ENCODE data around the gene POMT1. TPM values are rescaled to one million over a fixed set of nuclear protein-coding genes. Genes with fewer than 3 reads are reported as not detected.

POMT1 gene
- total RNA-seq, 4 donors from 2014 or later, result 14.6 to 27.8 (median 18.4) TPM

DNA sequence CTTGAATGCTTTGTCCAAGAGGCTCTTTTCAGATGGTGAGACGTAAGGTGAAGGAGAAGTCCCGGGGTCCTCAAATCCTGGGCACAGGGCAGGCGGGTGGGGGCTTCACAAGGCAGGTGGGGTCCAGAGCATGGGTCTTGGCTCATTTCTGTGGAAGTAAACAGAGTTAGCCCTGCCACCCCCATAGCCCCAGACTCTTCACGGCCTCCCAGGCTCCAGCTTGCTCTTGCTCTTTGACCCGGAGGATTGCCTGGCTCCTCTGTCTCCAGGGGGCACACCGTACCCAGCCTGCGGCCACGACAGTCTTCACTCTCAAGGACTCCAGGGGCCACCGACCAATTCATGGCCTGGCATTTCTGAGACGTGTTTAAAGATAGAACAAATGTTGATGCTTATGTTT lies 28.8 kb upstream of the POMT1 start:
- TF ChIP-seq CTCF (IDR thresholded peaks at IDR 0.05), result no peak
- no peak for TF ChIP-seq POLR2A (IDR thresholded peaks at IDR 0.05)
- Histone ChIP-seq H3K9me3 (no peaks in the 10 kb centered on the region), H3K27me3 (no peaks in the 10 kb centered on the region), H3K4me3 (no peak overlapping the region), H3K27ac (no peak overlapping the region), H3K36me3 (peaks cover 79 to 100% (median 79%) of the 10 kb centered on the region in 3 donors), H3K4me1 (no peaks in the 10 kb centered on the region)
- WGBS, 2 donors, result 82 to 87% methylated on average over 8 to 10 of the region's 10 CpGs
- no peak for DNase-seq
- intact Hi-C loops (cut with DNase I), result no loop called here

GRCh38 chr9:131474711-131475110 lies 28.0 kb upstream of the POMT1 start:
- Histone ChIP-seq H3K27ac (no peak overlapping the region), H3K27me3 (no peaks in the 10 kb centered on the region), H3K4me1 (no peaks in the 10 kb centered on the region), H3K36me3 (peaks cover 77 to 100% (median 79%) of the 10 kb centered on the region in 3 donors), H3K4me3 (no peak overlapping the region), H3K9me3 (no peaks in the 10 kb centered on the region)
- intact Hi-C loops (cut with DNase I), result no loop called here
- 88 to 91% methylated on average over 11 to 14 of the region's 16 CpGs for WGBS, 2 donors
- DNase-seq, result no peak
- TF ChIP-seq CTCF (IDR thresholded peaks at IDR 0.05) (no peak), POLR2A (IDR thresholded peaks at IDR 0.05) (no peak)

GRCh38 chr9:131475111-131475955 lies 27.4 kb upstream of the POMT1 start:
- intact Hi-C loops (cut with DNase I), result no loop called here
- H3K36me3 ChIP-seq, result peaks cover 70 to 100% (median 73%) of the 10 kb centered on the region in 3 donors
- no peak overlapping the region for H3K4me3 ChIP-seq
- H3K9me3 ChIP-seq, result no peaks in the 10 kb centered on the region
- DNase-seq, result no peak
- H3K4me1 ChIP-seq, result peaks cover 0 to 6% (median 2%) of the 10 kb centered on the region in 3 donors
- no peak overlapping the region for H3K27ac ChIP-seq
- no peaks in the 10 kb centered on the region for H3K27me3 ChIP-seq
- 87 to 91% methylated on average over 7 to 30 of the region's 46 CpGs for WGBS, 2 donors
- TF ChIP-seq POLR2A (IDR thresholded peaks at IDR 0.05) (no peak), CTCF (IDR thresholded peaks at IDR 0.05) (no peak)

DNA sequence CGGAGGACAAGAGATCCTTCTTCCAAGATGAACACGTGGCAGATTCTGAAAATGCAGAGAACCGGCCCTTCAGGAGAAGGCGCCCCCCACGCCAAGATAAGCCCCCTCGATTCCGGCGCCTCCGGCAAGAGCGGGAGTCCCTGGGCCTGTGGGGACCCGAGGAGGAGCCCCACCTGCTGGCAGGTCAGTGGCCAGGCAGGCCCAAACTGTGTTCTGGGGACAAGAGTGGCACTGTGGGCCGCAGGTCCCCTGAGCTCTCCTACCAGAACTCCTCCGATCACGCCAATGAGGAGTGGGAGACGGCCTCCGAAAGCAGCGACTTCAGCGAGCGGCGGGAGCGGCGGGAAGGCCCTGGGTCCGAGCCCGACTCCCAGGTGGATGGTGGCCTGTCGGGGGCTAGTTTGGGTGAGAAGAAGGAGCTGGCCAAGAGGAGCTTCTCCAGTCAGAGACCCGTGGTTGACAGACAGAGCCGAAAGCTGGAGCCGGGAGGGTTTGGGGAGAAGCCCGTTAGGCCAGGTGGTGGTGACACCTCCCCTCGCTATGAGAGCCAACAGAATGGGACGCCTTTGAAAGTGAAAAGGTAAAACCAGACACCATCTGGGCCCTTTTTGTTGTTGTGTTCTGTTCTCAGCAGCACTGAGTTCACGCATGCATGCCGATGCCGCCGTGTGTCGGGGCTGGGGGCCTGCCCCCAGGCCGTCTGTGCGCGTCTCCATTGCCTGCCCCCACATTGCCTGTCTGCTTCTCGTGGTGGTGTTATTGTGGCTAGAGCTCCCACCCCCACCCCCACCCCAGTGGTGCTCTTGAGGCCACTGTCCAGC lies 26.6 kb upstream of the POMT1 start:
- peaks cover 62 to 100% (median 65%) of the 10 kb centered on the region in 3 donors for H3K36me3 ChIP-seq

More for the DNA sequence above, 26.6 kb upstream of the POMT1 start:
- Histone ChIP-seq H3K27ac (no peak overlapping the region), H3K27me3 (no peaks in the 10 kb centered on the region), H3K4me1 (peaks cover 0 to 14% (median 9%) of the 10 kb centered on the region in 3 donors), H3K4me3 (no peak overlapping the region), H3K9me3 (no peaks in the 10 kb centered on the region)
- no peak for TF ChIP-seq POLR2A (IDR thresholded peaks at IDR 0.05)
- TF ChIP-seq CTCF (IDR thresholded peaks at IDR 0.05), result peak in 3 of 6 experiments; percentile 4 to 33 (median 29)
- DNase-seq, result no peak
- intact Hi-C loops (cut with DNase I), result no loop called here
- 77 to 93% methylated on average over 12 to 25 of the region's 40 CpGs for WGBS, 2 donors
